ENCODE data around the gene ADAM11.
"Not testable (repeated sequence)": the region's sequence is repeated elsewhere in the genome, so short reads cannot be mapped to it uniquely, and the experiment has no call there.

ADAM11 gene

DNA sequence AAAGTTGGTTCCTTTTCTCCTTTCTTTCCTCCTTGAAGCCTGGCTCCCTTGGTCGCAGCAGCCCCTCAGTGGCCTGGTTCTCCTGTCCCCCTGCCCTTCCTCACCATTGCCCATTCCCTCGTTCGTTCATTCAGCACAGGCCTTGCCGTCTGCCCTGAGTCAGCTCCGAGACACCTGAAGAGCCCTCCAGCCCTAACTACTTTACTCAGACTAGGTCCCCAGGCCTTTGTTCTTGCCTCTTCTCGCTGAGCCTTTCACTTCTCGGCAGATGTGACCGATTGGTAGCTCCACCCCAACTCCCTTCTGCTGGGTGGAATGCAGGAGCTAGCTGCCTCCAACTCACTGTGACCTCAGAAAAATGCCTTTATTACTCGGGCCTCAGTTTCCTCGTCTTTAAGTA lies 7.0 kb upstream of the ADAM11 start:
- Mint-ChIP-seq H3K4me3 (no peak overlapping the region), H3K4me1 (no peaks in the 10 kb centered on the region), H3K9me3 (no peaks in the 10 kb centered on the region), H3K27ac (no peak overlapping the region), H3K36me3 (no peaks in the 10 kb centered on the region)
- DNase-seq (ENCODE audit: low spot score in 2 of 2) (no peak), ATAC-seq (no peak)

DNA sequence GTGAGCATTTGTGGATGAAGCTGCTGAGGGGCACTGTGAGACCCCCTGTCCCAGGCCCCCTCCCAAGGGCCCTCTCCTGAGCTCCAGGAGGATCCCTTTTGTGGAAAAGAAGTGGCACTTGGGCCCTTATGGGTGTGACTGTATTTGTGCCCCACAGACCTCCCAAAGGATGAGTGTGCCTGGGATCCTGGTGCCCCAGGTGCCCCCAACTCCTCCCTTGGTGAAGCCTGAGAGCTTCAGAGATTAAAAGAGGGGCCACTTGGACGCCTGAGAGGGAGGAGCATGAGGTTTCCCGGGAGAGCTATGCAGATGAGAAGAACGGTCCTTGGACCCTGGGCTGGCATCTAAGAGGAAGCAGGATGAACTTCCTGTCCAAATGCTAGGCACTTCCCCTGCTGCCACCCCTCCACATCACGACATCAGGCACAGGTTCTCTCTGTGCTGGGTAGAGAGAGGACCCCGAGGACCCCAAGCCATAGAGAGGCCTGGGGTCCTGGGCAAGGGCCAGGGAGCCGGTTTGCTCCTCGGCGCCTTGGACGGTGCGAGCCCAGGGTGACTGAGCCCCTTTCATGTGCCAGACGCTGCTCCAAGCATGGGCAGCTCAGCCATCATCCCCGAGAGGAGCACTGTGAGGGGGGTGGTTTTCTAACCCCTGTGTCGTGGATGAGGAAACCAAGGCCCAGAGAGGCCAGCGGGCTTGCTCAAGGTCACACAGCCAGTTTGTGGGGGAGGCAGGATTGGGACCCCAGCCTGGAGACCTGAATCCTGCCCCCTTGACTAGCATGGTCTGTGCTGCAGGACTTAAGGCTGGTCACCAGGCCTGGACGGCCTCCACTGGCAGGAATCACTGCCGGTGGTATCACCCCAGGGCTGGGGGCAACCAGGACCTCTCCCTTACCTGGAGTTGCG lies 5.6 kb upstream of the ADAM11 start:
- no peaks in the 10 kb centered on the region for H3K36me3 Mint-ChIP-seq
- no peak overlapping the region for H3K27ac Mint-ChIP-seq
- DNase-seq (ENCODE audit: low spot score in 2 of 2) (no peak), ATAC-seq (no peak)
- no peaks in the 10 kb centered on the region for H3K4me1 Mint-ChIP-seq
- no peak overlapping the region for H3K4me3 Mint-ChIP-seq
- H3K9me3 Mint-ChIP-seq: no peaks in the 10 kb centered on the region

DNA sequence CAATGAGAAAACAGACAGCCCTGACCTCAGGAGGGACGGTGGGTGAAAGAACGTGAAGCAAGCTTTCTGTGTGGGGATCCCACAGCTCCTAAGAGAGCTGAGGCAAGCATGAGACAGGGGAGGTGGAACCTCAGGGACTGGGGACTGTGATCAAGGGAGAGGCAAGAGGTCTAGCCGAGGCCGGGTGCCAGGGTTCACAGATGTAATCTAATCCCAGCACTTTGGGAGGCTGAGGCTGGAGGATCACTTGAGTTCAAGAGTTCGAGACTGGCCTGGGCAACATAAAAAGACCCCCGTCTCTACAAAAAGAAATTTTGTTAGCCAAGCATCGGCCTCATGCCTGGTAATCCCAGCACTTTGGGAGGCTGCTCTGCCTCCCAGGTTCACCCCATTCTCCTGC lies 4.5 kb upstream of the ADAM11 start:
- Mint-ChIP-seq H3K9me3 (no peaks in the 10 kb centered on the region), H3K27ac (no peak overlapping the region), H3K4me1 (no peaks in the 10 kb centered on the region), H3K36me3 (no peaks in the 10 kb centered on the region), H3K4me3 (no peak overlapping the region)
- ATAC-seq: no peak
- no peak for DNase-seq (ENCODE audit: low spot score in 2 of 2)

DNA sequence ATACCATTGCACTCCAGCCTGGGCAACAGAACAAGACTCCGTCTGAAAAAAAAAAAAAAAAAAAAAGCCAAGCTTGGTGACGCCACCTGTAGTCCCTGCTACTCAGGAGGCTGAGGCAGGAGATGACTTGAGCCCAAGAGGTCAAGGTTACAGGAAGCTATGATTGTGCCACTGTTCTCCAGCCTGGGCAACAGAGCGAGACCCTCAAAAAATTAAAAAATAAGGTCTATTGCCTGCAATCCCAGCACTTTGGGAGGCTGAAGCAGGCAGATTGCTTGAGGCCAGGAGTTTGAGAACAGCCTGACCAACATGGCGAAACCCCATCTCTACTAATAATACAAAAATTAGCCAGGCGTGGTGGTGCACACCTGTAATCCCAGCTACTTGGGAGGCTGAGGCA lies 3.6 kb upstream of the ADAM11 start:
- not testable (repeated sequence) for DNase-seq (ENCODE audit: low spot score in 2 of 2); H3K4me1 Mint-ChIP-seq; H3K9me3 Mint-ChIP-seq; ATAC-seq; H3K27ac Mint-ChIP-seq; H3K4me3 Mint-ChIP-seq; H3K36me3 Mint-ChIP-seq

DNA sequence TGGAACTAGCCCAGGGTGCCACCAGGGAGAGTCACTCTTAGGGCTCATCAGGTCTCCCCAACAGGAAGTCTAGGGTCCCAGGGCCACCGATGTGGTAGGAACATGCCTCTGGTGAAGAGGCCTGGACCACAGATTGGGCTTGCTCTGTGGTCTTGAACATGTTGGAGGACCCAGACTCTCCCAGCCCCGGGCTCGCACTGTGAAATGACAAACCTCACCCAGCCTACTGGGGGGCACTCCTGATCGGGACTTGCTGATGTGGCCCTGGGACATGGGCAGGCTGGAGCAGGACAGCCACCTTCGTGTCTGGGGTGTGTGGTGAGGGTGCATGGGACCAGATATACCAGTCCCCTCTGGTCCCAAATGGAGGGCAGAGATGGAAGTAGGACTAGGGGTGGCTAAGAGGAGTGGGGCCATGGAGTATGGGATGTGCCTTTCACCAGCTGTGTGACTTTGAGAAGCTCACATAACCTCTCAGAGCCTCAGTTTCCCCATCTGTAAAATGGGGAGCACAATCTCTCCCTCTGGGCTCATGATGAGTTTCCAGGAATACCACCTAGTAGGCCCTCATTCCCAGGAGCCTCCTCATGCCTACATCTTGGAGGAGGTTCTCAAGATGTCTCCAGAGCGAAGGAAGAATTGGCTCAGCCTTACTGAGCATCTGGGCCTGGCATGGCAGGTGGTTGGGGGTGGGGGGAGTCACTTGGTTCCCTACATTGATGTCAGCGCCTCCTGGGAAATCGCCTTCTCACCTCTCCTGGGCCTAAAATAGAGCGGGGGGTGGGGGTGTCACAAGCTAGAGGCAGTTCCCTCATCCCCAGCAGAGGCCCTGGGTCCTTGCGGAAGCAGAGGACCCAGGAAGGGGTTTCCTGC lies 1.5 kb upstream of the ADAM11 start:
- Mint-ChIP-seq H3K4me3 (peak overlapping the region; percentile 50), H3K9me3 (no peaks in the 10 kb centered on the region), H3K4me1 (no peaks in the 10 kb centered on the region), H3K27ac (no peak overlapping the region), H3K36me3 (no peaks in the 10 kb centered on the region)
- no peak for ATAC-seq
- DNase-seq (ENCODE audit: low spot score in 2 of 2): no peak

DNA sequence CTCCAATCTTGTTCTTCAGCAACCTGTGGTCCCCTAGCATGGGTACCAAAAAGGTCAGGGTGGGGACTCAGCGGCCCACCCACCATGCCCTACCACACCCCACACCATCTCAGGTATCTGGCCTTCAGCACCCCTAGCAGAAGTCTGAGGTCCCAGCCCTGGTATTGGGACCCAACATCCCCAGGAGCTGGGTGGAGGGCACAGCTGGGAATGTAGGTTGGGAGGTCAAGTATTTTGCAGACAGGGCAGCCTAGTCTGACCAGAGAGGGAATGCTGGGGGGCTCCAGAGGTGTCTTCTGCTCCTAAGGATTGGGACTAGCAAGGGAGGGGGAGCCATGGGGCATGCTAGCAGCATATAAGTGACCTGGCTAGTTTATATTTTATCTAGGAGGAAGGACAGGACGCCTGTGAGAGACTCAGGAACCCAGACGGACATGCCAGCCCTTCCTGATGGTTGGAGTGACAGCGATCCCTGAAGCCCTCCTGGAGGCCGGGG lies 822 bp upstream of the ADAM11 start:
- no peak for ATAC-seq
- Mint-ChIP-seq H3K36me3 (no peaks in the 10 kb centered on the region), H3K9me3 (no peaks in the 10 kb centered on the region), H3K4me3 (peak overlapping the region; percentile 50), H3K27ac (no peak overlapping the region), H3K4me1 (no peaks in the 10 kb centered on the region)
- no peak for DNase-seq (ENCODE audit: low spot score in 2 of 2)

DNA sequence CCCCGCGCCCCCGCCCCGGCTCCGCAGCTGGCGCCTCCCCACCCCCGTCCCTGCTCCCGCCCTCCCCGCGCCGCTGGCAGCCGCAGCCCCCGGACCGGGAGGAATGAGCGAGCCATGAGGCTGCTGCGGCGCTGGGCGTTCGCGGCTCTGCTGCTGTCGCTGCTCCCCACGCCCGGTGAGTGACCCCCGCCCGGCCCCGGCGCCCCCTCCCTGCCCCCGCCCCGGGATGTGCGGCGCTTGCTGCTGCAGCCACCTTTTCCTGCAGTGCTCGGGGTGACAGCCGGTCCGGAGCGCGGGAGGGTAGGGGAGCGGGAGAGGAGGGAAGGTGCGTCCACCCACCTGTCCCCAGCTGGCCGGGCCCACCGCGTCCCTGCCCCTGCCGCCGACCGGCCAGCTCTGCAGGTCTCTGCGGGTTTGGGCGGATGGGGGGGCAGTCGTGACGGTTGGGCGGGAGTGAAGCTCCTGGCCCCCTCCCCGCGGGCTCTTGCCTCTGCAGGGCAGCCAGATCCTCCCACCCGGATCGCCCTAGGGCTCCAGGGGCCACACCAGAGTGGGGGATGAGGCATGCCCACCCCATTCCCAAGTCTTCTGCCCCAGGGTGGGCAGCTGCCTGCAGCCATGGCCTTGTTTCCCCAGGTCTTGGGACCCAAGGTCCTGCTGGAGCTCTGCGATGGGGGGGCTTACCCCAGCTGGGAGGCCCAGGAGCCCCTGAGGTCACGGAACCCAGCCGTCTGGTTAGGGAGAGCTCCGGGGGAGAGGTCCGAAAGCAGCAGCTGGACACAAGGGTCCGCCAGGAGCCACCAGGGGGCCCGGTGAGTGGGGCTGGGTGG lies 513 bp downstream of the ADAM11 start:
- DNase-seq (ENCODE audit: low spot score in 2 of 2): no peak
- Mint-ChIP-seq H3K4me3 (peak overlapping the region; percentile 20), H3K36me3 (no peaks in the 10 kb centered on the region), H3K4me1 (no peaks in the 10 kb centered on the region), H3K9me3 (no peaks in the 10 kb centered on the region), H3K27ac (no peak overlapping the region)
- peak; percentile 6 for ATAC-seq

DNA sequence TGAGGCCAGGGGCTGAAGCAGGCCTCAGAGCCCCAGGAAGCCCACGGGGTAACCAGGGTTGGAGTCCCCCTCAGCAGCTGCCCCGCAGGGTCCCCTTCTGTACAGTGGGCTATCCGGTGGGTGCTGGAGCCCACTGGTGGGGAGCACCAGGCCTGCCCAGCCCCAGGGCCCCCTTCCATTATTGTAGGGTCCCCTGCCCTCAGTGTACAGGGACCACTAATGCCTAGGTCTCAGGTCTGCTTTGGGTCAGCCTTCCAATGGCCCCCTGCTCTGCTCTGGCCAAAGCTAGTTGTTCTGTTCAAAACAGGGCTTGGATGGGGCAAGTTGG lies 1.1 kb downstream of the ADAM11 start:
- Mint-ChIP-seq H3K4me3 (peak overlapping the region; percentile 20), H3K27ac (no peak overlapping the region), H3K36me3 (no peaks in the 10 kb centered on the region), H3K9me3 (no peaks in the 10 kb centered on the region), H3K4me1 (no peaks in the 10 kb centered on the region)
- DNase-seq (ENCODE audit: low spot score in 2 of 2): no peak
- no peak for ATAC-seq

DNA sequence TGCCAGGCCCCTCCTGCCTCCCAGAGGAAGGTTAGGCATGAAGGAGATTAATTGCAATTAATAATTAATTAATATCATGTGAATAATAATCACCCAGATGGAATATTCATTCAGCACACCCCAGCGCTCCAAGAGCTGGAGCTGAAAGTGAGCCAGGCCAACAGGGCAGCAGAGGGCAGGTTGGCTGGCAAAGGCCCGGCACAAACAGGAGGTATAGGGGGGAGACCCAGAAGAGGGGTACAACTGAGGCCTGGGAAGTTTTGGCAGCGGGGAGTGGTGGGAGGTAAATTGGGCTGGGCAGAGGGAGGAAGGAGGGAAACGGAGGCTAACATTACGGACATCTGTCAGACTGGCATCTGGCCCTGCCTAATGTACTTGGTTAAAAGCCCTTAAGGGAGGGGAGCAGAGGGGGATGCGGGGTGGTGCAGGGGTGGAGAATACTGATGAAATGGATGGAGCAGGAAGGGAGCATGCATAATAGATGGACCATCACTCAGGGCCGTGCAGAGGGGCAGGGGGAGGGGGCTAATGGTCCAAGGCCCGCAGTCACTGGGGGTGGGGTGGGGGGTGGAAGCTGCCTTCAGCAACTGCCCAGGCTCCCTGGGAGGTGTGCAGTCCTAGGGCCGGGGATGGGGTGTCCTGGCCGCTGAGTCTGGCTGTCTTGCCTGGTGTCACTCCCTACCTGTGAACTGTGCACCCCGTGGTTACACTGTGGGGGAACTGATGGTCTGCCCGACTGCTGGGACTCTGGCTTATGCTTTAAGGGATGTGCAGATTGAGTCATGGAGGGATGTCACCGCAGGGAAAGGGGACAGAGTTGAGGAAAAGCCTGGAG lies 1.9 kb downstream of the ADAM11 start:
- Mint-ChIP-seq H3K27ac (no peak overlapping the region), H3K36me3 (no peaks in the 10 kb centered on the region), H3K4me3 (no peak overlapping the region), H3K9me3 (no peaks in the 10 kb centered on the region), H3K4me1 (no peaks in the 10 kb centered on the region)
- DNase-seq (ENCODE audit: low spot score in 2 of 2): no peak
- no peak for ATAC-seq

DNA sequence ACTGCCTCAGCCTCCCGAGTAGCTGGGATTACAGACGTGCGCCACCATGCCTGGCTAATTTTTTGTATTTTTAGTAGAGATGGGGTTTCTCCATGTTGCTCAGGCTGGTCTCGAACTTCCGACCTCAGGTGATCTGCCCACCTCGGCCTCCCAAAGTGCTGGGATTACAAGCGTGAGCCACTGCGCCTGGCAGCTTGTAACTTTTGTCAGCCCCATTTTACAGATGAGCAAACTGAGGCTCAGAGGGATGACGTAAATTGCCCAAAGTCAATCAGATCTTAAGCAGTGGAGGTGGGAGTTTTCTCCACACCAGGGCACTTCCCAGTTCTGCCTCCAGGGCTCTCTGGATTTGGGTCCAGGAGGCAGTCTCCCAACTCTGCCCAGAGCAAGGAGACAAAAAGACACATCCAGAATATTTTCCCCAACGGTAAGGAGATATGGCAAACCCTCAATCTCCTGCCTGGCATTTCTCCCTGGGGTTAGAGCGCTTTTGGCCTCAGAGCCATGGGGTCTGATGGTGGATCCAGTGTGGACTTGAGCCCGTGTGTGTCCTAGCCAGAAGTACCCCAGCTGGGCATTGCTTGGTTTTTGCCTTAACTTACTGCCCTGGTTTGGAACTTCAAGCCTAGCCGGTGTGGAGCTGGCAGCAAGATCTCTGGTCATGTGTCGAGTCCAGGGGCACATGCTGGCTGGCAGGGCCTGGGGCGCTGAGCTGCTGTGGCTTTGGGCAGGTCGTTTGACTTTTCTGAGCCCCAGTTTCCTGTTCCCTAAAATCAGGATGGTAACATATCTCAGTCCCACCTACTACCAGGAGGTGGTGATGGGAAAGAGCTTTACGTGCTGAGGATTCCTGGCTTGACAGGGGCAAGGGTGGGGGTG lies 3.4 kb downstream of the ADAM11 start:
- no peak overlapping the region for H3K4me3 Mint-ChIP-seq
- H3K4me1 Mint-ChIP-seq: no peaks in the 10 kb centered on the region
- DNase-seq (ENCODE audit: low spot score in 2 of 2) (no peak), ATAC-seq (no peak)
- H3K27ac Mint-ChIP-seq: no peak overlapping the region
- no peaks in the 10 kb centered on the region for H3K36me3 Mint-ChIP-seq
- H3K9me3 Mint-ChIP-seq: no peaks in the 10 kb centered on the region

DNA sequence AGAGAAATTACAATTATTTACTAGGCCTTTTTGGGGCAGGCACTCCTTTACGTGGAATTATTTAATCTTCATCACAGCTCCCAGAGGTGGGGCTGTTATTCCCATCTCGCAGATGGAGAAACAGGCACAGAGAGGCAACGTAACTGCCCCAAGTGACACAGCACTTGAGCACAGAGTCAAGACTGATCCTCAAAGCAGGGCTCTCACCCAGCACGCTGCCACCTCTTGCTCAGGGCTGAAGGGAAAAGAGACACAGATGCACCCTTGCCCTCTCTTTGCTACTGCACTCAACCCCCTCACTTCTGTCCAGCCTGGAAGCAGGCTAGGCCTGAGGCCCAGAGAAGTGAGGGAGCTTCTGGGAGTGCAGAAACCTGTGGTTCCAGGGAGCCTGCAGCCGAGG lies 4.4 kb downstream of the ADAM11 start:
- DNase-seq (ENCODE audit: low spot score in 2 of 2): no peak
- Mint-ChIP-seq H3K9me3 (no peaks in the 10 kb centered on the region), H3K27ac (no peak overlapping the region), H3K4me1 (peaks cover 5% of the 10 kb centered on the region), H3K4me3 (no peak overlapping the region), H3K36me3 (no peaks in the 10 kb centered on the region)
- no peak for ATAC-seq

DNA sequence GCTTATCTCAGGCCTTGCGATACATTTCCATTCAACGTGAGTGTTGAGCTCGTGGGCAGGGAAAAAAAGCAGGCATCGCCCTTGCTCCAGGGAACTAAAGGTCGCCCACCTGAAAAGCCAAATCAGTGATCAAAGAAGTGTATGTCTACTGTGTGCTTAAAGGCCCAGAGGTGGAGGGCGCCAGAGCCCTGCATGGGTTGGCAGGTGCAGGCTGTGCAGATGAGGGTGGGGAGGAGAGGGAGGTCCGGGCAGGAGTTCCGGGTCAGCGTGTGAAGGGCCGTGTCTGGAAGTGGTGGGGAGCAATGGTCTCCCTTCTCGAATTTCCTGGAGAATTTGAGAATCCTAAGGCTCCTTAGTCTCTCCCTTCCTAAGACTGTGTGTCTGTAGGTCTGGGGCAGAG lies 7.2 kb downstream of the ADAM11 start:
- no peaks in the 10 kb centered on the region for H3K9me3 Mint-ChIP-seq
- no peak overlapping the region for H3K4me3 Mint-ChIP-seq
- DNase-seq (ENCODE audit: low spot score in 2 of 2): no peak
- no peak overlapping the region for H3K27ac Mint-ChIP-seq
- H3K36me3 Mint-ChIP-seq: no peaks in the 10 kb centered on the region
- no peak for ATAC-seq
- H3K4me1 Mint-ChIP-seq: peaks cover 5% of the 10 kb centered on the region

DNA sequence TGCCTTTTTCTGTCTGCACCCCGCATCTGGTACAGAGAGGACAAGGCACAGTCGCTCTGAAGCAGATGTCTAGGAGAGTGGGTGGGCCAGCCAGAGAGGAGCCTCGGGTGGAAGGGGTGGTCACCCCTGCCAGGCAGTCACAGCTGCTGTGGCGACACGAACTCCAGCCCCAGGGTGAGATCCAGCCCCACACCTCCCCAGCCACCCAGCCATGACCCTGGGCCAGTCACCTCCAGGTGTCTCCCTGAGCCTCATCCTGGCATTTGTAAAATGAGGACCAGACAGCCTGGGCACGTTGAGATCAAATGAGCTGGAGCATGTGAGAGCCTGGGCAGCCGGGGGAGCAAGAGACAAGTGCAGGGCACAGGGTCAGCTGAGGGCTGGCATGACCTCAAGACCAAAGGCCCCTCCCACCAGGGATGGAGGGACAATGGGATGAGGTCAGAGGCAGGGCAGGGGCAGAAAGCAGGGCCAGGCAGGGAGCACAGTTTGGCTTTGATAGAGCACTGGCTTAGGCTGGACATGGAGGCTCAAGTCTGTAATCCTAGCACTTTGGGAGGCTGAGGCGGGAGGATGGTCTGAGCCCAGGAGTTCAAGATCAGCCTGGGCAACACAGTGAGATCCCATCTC lies 7.7 kb downstream of the ADAM11 start:
- H3K4me3 Mint-ChIP-seq: no peak overlapping the region

More for the DNA sequence above, 7.7 kb downstream of the ADAM11 start:
- no peak for ATAC-seq
- no peaks in the 10 kb centered on the region for H3K9me3 Mint-ChIP-seq
- peak overlapping the region; percentile 43 for H3K27ac Mint-ChIP-seq
- H3K36me3 Mint-ChIP-seq: no peaks in the 10 kb centered on the region
- peaks cover 5% of the 10 kb centered on the region for H3K4me1 Mint-ChIP-seq
- DNase-seq (ENCODE audit: low spot score in 2 of 2): no peak
